ENCODE measurements around the gene C2orf49. TPM values are rescaled to one million over a fixed set of nuclear protein-coding genes. Genes with fewer than 3 reads are reported as not detected.

C2orf49 gene
- total RNA-seq, 1 donor from 2014 or later, result 27.2 TPM

GRCh38 chr2:105338020-105338385, 663 bp downstream of the C2orf49 start:
- Mint-ChIP-seq H3K9me3 (ENCODE audit: low read depth) (no peaks in the 10 kb centered on the region), H3K27ac (peak overlapping the region; percentile 97), H3K27me3 (no peaks in the 10 kb centered on the region), H3K36me3 (ENCODE audit: insufficient read depth) (peaks cover 5% of the 10 kb centered on the region), H3K4me3 (ENCODE audit: low read depth) (peak overlapping the region; percentile 99), H3K4me1 (ENCODE audit: low read depth) (peaks cover 21% of the 10 kb centered on the region)
- TF ChIP-seq, protein P1, sequence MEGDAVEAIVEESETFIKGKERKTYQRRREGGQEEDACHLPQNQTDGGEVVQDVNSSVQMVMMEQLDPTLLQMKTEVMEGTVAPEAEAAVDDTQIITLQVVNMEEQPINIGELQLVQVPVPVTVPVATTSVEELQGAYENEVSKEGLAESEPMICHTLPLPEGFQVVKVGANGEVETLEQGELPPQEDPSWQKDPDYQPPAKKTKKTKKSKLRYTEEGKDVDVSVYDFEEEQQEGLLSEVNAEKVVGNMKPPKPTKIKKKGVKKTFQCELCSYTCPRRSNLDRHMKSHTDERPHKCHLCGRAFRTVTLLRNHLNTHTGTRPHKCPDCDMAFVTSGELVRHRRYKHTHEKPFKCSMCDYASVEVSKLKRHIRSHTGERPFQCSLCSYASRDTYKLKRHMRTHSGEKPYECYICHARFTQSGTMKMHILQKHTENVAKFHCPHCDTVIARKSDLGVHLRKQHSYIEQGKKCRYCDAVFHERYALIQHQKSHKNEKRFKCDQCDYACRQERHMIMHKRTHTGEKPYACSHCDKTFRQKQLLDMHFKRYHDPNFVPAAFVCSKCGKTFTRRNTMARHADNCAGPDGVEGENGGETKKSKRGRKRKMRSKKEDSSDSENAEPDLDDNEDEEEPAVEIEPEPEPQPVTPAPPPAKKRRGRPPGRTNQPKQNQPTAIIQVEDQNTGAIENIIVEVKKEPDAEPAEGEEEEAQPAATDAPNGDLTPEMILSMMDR (IDR thresholded peaks at IDR 0.05; ENCODE audit: unreplicated experiment), result no peak
- DNase-seq (ENCODE audit: low spot score, unreplicated experiment), result no peak

- H3K27ac Mint-ChIP-seq, result peak overlapping the region; percentile 71
- peak overlapping the region; percentile 99 for H3K4me3 Mint-ChIP-seq (ENCODE audit: low read depth)
- H3K4me1 Mint-ChIP-seq (ENCODE audit: low read depth), result peaks cover 21% of the 10 kb centered on the region
- H3K9me3 Mint-ChIP-seq (ENCODE audit: low read depth), result no peaks in the 10 kb centered on the region
- H3K36me3 Mint-ChIP-seq (ENCODE audit: insufficient read depth), result peaks cover 5% of the 10 kb centered on the region
- TF ChIP-seq, protein P1 (IDR thresholded peaks at IDR 0.05; ENCODE audit: unreplicated experiment), result no peak
- no peaks in the 10 kb centered on the region for H3K27me3 Mint-ChIP-seq
- no peak for DNase-seq (ENCODE audit: low spot score, unreplicated experiment)
Measured at GRCh38 chr2:105339414-105339813, 2.1 kb downstream of the C2orf49 start.

- DNase-seq (ENCODE audit: low spot score, unreplicated experiment), result no peak
- no peak overlapping the region for H3K4me3 Mint-ChIP-seq (ENCODE audit: low read depth)
- H3K4me1 Mint-ChIP-seq (ENCODE audit: low read depth), result no peaks in the 10 kb centered on the region
- TF ChIP-seq, protein P1 (IDR thresholded peaks at IDR 0.05; ENCODE audit: unreplicated experiment), result peak; percentile 45
- H3K27ac Mint-ChIP-seq, result peak overlapping the region; percentile 52
- H3K36me3 Mint-ChIP-seq (ENCODE audit: insufficient read depth), result peaks cover 13% of the 10 kb centered on the region
- H3K9me3 Mint-ChIP-seq (ENCODE audit: low read depth), result no peaks in the 10 kb centered on the region
- no peaks in the 10 kb centered on the region for H3K27me3 Mint-ChIP-seq
Measured at GRCh38 chr2:105344704-105345345, 7.5 kb downstream of the C2orf49 start.

GRCh38 chr2:105357122-105357521, 19.8 kb downstream of the C2orf49 start:
- no peaks in the 10 kb centered on the region for H3K4me1 Mint-ChIP-seq (ENCODE audit: low read depth)
- TF ChIP-seq, protein P1 (IDR thresholded peaks at IDR 0.05; ENCODE audit: unreplicated experiment), result no peak
- no peak overlapping the region for H3K4me3 Mint-ChIP-seq (ENCODE audit: low read depth)
- peaks cover 4% of the 10 kb centered on the region for H3K9me3 Mint-ChIP-seq (ENCODE audit: low read depth)
- H3K36me3 Mint-ChIP-seq (ENCODE audit: insufficient read depth), result peaks cover 16% of the 10 kb centered on the region
- H3K27me3 Mint-ChIP-seq, result no peaks in the 10 kb centered on the region
- DNase-seq (ENCODE audit: low spot score, unreplicated experiment), result no peak
- H3K27ac Mint-ChIP-seq, result peak overlapping the region; percentile 9

DNA sequence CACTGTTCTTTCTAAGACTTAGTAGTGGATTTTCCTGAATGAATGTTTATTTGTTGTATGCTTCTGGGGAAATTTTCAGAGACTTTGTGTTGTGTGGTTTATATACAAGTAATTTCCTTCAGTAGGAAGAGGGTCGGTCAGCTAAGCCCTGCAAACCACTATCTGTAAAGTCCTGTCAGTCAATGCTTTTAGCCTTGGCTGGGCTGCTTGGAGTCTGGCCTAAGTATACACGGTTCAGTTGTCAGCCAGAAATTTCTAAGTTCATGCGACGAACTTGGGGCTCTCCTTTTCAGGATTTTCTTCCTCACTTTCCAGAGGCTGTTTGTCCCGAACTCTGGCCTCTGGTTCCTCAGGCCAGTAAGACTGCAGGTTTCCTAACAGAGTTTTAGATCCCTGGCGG, 21.3 kb downstream of the C2orf49 start:
- TF ChIP-seq, protein P1 (IDR thresholded peaks at IDR 0.05; ENCODE audit: unreplicated experiment), result no peak
- Mint-ChIP-seq H3K9me3 (ENCODE audit: low read depth) (peaks cover 4% of the 10 kb centered on the region), H3K4me1 (ENCODE audit: low read depth) (no peaks in the 10 kb centered on the region), H3K36me3 (ENCODE audit: insufficient read depth) (peaks cover 14% of the 10 kb centered on the region), H3K27me3 (no peaks in the 10 kb centered on the region), H3K27ac (no peak overlapping the region), H3K4me3 (ENCODE audit: low read depth) (no peak overlapping the region)
- DNase-seq (ENCODE audit: low spot score, unreplicated experiment), result no peak
